RWPE2 (cell line): ENCODE results near the gene MNT.
"Not testable (repeated sequence)": the region's sequence is repeated elsewhere in the genome, so short reads cannot be mapped to it uniquely, and the experiment has no call there.

Experiments used
- ATAC-seq: fragments of 200-7000 bp; cut with Tn5 transposase; 3 replicates; pipeline ENCODE4 v1.9.1; 2021; ENCODE audit warnings: low read depth
- DNase-seq: peaks from one replicate; pipeline ENCODE4 v3.0.0-alpha.2; 2020; ENCODE audit warnings: low spot score
- H3K27ac ChIP-seq: fragments of 450-650 bp; 2 replicates; pipeline ENCODE4 v1.5.1; 2017; ENCODE audit warnings: mild to moderate bottlenecking; ENCODE audit not compliant: poor library complexity, severe bottlenecking
- H3K27me3 ChIP-seq: fragments of 250-450 bp; sonication (Bioruptor Pico); 2 replicates; pipeline ENCODE4 v1.5.1; 2021; ENCODE audit warnings: mild to moderate bottlenecking, moderate library complexity; ENCODE audit not compliant: insufficient read depth, poor library complexity, severe bottlenecking
- H3K36me3 ChIP-seq: fragments of 250-450 bp; sonication (Bioruptor Pico); 2 replicates; pipeline ENCODE4 v1.5.1; 2020; ENCODE audit warnings: low read depth, mild to moderate bottlenecking, moderate library complexity
- H3K4me1 ChIP-seq: fragments of 250-450 bp; sonication (Bioruptor Pico); 2 replicates; pipeline ENCODE4 v1.5.1; 2021; ENCODE audit warnings: mild to moderate bottlenecking, moderate library complexity; ENCODE audit not compliant: insufficient read depth, poor library complexity, severe bottlenecking
- H3K4me3 ChIP-seq: fragments of 250-450 bp; sonication (Bioruptor Pico); 2 replicates; pipeline ENCODE4 v1.5.1; 2021; ENCODE audit warnings: mild to moderate bottlenecking, moderate library complexity; ENCODE audit not compliant: severe bottlenecking
- H3K9me3 ChIP-seq: fragments of 250-450 bp; sonication (Bioruptor Pico); 2 replicates; pipeline ENCODE4 v1.5.1; 2021; ENCODE audit warnings: mild to moderate bottlenecking, moderate library complexity; ENCODE audit not compliant: severe bottlenecking
- TF ChIP-seq, protein P1 (sequence below): fragments of 450-650 bp; IDR thresholded peaks from one replicate; pipeline ENCODE4 v1.5.1; 2017; ENCODE audit warnings: mild to moderate bottlenecking, moderate library complexity; ENCODE audit not compliant: poor library complexity, severe bottlenecking

Gene MNT, protein sequence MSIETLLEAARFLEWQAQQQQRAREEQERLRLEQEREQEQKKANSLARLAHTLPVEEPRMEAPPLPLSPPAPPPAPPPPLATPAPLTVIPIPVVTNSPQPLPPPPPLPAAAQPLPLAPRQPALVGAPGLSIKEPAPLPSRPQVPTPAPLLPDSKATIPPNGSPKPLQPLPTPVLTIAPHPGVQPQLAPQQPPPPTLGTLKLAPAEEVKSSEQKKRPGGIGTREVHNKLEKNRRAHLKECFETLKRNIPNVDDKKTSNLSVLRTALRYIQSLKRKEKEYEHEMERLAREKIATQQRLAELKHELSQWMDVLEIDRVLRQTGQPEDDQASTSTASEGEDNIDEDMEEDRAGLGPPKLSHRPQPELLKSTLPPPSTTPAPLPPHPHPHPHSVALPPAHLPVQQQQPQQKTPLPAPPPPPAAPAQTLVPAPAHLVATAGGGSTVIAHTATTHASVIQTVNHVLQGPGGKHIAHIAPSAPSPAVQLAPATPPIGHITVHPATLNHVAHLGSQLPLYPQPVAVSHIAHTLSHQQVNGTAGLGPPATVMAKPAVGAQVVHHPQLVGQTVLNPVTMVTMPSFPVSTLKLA

DNA sequence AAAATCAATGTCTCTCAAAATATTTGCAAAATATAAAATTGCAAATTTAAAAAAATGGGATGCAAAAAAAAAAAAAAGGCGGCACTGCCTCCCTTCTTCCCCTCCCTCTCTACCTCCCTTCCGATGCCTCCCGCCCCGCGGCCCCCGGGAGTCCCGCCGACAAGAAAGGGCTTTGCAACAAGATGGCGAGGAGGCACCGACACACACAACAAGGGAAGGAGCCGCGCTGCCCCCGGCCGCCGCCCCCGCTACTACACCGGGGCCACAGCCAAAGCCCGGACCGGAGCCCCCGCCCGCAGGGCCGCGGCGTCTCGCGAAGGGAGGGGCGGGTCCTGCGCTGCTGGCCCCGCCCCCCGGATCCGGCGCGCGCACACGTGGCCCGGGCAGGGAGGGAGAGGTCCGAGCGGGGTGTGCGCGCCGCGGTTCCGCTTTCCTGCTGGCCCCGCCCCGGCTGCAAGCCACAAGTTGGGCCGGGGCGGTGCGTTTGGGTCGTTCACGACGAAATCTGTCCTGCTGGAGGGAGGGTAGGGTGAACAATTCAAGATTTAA, at the start of gene MNT:
Gene MNT, minus strand, starts transcription at position 184 of the 549 bp plus-strand sequence. CDS start 348 bp downstream, outside the sequence.
- Histone ChIP-seq H3K27ac (peak within 1 kb of the TSS; percentile 94), H3K9me3 (no peaks in the 10 kb centered on the region), H3K4me1 (peaks cover 23% of the 10 kb centered on the region), H3K4me3 (peak within 1 kb of the TSS; percentile 84), H3K27me3 (no peaks in the 10 kb centered on the region), H3K36me3 (no peaks in the 10 kb centered on the region)
- TF ChIP-seq, protein P1, sequence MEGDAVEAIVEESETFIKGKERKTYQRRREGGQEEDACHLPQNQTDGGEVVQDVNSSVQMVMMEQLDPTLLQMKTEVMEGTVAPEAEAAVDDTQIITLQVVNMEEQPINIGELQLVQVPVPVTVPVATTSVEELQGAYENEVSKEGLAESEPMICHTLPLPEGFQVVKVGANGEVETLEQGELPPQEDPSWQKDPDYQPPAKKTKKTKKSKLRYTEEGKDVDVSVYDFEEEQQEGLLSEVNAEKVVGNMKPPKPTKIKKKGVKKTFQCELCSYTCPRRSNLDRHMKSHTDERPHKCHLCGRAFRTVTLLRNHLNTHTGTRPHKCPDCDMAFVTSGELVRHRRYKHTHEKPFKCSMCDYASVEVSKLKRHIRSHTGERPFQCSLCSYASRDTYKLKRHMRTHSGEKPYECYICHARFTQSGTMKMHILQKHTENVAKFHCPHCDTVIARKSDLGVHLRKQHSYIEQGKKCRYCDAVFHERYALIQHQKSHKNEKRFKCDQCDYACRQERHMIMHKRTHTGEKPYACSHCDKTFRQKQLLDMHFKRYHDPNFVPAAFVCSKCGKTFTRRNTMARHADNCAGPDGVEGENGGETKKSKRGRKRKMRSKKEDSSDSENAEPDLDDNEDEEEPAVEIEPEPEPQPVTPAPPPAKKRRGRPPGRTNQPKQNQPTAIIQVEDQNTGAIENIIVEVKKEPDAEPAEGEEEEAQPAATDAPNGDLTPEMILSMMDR: no peak
- peak; percentile 6 for ATAC-seq
- DNase-seq: peak; percentile 90

DNA sequence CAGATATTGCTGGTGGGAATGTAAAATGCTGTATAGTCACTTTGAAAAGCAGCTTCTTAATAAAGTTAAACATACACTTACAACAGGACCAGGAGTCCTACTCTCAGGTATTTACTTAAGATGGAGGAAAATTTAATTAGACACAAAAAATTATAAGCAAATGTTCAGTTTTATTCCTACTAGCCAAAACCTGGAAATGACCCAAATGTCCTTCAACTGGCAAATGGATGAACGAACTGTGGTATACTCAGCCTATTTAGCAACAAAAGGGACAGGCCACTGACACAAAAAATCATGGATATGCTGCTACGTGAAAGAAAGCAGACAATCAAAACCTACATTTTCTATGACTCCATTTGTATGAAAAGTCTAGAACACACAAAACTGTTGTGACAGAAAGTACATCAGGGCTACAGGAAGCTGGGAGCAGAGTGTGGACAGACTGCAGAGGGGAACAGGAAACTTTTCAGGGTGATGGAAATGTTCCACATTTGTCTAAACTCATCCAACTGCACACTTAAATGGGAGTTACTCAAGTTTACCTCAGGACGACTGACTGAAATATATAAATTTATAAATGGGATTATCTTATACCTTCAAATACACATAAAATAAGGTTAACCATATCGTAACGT, 49.3 kb upstream of the MNT start:
- peaks cover 16% of the 10 kb centered on the region; the same call in 1 of the 2 replicates for H3K36me3 ChIP-seq
- TF ChIP-seq, protein P1: no peak
- H3K27ac ChIP-seq: no peak overlapping the region
- H3K4me3 ChIP-seq: no peak overlapping the region
- ATAC-seq (no peak), DNase-seq (no peak)
- no peaks in the 10 kb centered on the region for H3K27me3 ChIP-seq
- H3K9me3 ChIP-seq: no peaks in the 10 kb centered on the region
- no peaks in the 10 kb centered on the region for H3K4me1 ChIP-seq

DNA sequence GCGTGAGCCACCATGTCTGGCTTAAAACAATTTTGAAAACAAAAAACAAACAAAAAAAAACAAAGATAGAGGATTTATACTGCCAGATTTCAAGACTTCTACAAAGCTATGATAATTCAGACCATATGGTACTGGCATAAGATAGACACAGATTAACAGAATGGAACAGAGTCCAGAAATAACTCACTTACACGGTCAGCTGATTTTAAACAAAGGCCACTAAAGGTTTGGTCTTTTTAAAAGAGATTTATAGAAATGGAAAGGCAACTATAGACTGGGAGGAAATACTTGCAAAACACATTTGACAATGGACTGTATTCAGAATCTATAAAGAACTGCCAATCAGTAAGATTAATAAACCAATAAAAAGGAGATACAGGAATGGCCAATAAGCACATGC, 48.6 kb upstream of the MNT start:
- H3K4me3 ChIP-seq: no peak overlapping the region
- no peaks in the 10 kb centered on the region for H3K9me3 ChIP-seq
- DNase-seq (no peak), ATAC-seq (no peak)
- H3K27ac ChIP-seq: no peak overlapping the region
- no peaks in the 10 kb centered on the region for H3K4me1 ChIP-seq
- TF ChIP-seq, protein P1: no peak
- peaks cover 17% of the 10 kb centered on the region; the same call in 1 of the 2 replicates for H3K36me3 ChIP-seq
- H3K27me3 ChIP-seq: no peaks in the 10 kb centered on the region

DNA sequence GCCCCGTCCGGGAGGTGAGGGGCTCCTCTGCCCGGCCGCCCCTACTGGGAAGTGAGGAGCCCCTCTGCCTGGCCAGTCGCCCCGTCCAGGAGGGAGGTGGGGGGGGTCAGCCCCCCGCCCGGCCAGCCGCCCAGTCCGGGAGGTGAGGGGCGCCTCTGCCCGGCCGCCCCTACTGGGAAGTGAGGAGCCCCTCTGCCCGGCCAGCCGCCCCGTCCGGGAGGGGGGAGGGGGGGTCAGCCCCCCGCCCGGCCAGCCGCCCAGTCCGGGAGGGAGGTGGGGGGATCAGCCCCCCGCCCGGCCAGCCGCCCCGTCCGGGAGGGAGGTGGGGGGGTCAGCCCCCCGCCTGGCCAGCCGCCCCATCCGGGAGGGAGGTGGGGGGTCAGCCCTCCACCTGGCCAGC, 46.6 kb upstream of the MNT start:
- ATAC-seq, H3K4me1 ChIP-seq, H3K27me3 ChIP-seq, H3K9me3 ChIP-seq, H3K27ac ChIP-seq, DNase-seq, H3K4me3 ChIP-seq: not testable (repeated sequence)
- peaks cover 17% of the 10 kb centered on the region; the same call in 1 of the 2 replicates for H3K36me3 ChIP-seq

DNA sequence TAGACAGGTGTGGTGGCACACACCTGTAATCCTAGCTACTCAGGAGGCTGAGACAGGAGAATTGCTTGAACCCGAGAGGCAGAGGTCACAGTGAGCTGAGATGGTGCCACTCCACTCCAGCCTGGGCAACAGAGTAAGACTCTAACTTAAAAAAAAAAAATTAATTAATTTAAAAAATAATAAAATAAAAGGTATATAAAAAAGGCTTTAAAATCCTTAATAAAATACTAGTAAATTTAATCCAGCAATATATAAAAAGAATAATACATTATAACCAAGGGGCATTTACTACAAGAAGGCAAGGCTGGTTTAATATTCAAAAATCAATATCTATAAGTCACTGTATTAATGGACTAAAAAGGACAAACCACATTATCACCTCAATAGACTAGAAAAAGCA, 44.8 kb upstream of the MNT start:
- DNase-seq: no peak

More for the DNA sequence above, 44.8 kb upstream of the MNT start:
- H3K4me3 ChIP-seq: no peak overlapping the region
- no peaks in the 10 kb centered on the region for H3K4me1 ChIP-seq
- no peaks in the 10 kb centered on the region for H3K27me3 ChIP-seq
- TF ChIP-seq, protein P1: no peak
- ATAC-seq: no peak
- H3K36me3 ChIP-seq: peaks cover 25% of the 10 kb centered on the region
- H3K9me3 ChIP-seq: no peaks in the 10 kb centered on the region
- H3K27ac ChIP-seq: no peak overlapping the region
